HEK293T (cell line): Measurements from ENCODE around the gene IFI30.

Experiments
- BHLHE40 ChIP-seq: fragments of 450-650 bp; IDR thresholded peaks from 2 replicates; pipeline ENCODE4 v1.6.1; 2016; ENCODE audit warnings: mild to moderate bottlenecking, moderate library complexity, borderline replicate concordance
- ELF4 ChIP-seq: fragments of 450-650 bp; IDR thresholded peaks from 2 replicates; pipeline ENCODE4 v1.6.1; 2017; ENCODE audit warnings: antibody characterized with exemption
- FOXK2 ChIP-seq: fragments of 450-650 bp; IDR thresholded peaks from 2 replicates; pipeline ENCODE4 v1.6.1; 2016; ENCODE audit warnings: mild to moderate bottlenecking
- HDGF ChIP-seq: fragments of 450-650 bp; IDR thresholded peaks from 2 replicates; pipeline ENCODE4 v1.6.1; 2017; ENCODE audit warnings: antibody characterized with exemption, borderline replicate concordance
- PKNOX1 ChIP-seq: fragments of 450-650 bp; IDR thresholded peaks from 2 replicates; pipeline ENCODE4 v1.6.1; 2016

- TF ChIP-seq PKNOX1 = no peak
- TF ChIP-seq FOXK2 = no peak
- no peak for TF ChIP-seq HDGF
- TF ChIP-seq ELF4 = no peak
- TF ChIP-seq BHLHE40 = no peak
Observed at GRCh38 chr19:18143902-18144301, 29.7 kb upstream of the IFI30 start.
